Measurements from ENCODE around the gene POU5F1.

- TF ChIP-seq SMC3 (IDR thresholded peaks at IDR 0.05; ENCODE audit: low read depth, low read length) = no peak
- no peak for TF ChIP-seq CTCF (IDR thresholded peaks at IDR 0.05)
- TF ChIP-seq EZH2phosphoT487 (IDR thresholded peaks at IDR 0.05; ENCODE audit: borderline replicate concordance, low read depth) = no peak
- TF ChIP-seq RAD21 (IDR thresholded peaks at IDR 0.05; ENCODE audit: low read length) = no peak
These were observed 1.7 kb upstream of the POU5F1 start for GRCh38 chr6:31171931-31172905.
